Cortex of kidney (tissue), 1 donor: ENCODE data around the gene CNTNAP2.

ENCODE experiments used
- DNase-seq: peaks from one replicate; lab custom pipeline; 2025; lab: John Stamatoyannopoulos, UW

Gene CNTNAP2

DNA sequence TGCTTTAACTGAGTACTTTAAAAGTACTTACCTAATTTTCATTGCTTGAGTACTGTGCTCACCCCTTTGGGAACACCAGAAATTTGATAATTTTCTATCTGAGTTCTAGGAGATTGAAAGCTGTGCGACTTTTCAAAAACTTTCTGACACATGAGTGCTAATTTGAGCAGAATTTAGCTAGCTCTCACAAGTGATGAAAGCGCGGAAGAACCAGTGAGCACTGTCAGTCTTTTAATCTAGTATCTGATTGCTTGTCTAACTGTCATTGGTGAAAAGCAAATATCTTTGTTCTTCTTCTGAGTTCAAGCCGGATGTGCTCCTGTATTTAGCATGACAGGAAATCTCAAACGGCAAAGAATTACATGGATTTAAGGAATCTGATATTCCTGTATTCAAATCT is 899.4 kb downstream of the CNTNAP2 start:
- no peak for DNase-seq

DNA sequence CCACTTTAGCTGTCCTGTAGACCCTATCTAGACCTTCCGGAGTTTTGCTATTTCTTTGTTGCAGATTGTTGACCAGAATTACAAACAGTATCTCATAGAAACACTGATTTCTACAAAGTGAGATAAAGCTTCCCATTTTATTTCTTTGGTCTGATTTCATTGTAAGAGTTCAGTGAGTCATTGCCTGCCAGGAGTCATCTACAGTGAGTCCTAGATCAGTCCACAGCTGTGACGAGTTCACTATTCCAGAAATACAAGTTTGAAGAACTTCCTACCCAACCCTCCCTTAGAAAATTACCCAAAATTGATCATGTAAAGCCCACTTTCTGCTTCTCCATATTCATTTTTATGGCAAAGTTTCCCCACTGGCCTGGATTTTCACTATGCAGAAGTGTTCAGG is 905.5 kb downstream of the CNTNAP2 start:
- DNase-seq = no peak

DNA sequence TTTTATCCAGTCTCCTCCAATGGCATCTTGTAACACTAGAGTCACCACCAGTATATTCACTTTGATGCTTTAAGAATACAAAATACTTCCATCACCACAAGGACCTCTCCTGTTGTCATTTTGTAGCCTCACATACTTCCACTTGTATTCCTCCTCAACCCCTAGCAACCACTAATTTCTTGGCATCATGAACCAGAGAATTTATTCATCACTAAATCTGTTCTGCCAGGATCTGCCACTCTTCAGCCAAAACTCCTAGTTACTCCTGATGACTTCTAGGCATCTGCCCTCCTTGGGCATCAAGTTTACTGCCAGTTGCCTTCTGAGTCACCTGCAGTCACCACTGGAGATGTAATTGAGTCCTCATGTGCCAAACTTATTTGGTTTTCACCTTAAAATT is 906.8 kb downstream of the CNTNAP2 start:
- DNase-seq = no peak

DNA sequence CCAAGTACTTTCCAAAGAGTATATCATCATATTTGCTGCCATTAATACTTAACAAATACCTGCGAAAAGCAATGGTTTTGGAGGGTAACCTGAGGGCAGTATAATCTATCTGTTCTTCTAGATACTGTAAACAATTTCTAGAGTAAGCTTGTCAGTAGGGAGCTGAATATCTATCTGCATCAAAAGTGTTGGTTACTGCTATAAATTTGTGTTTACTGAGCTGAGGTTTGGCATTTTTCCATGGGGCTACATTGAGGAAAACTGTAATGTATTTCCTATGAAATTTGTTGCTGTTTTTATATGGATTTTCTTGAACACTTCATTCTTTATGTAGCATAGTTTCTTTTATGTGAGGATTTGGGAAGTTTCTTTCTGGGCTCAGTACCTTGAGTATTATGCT is 913.4 kb downstream of the CNTNAP2 start:
- no peak for DNase-seq

DNA sequence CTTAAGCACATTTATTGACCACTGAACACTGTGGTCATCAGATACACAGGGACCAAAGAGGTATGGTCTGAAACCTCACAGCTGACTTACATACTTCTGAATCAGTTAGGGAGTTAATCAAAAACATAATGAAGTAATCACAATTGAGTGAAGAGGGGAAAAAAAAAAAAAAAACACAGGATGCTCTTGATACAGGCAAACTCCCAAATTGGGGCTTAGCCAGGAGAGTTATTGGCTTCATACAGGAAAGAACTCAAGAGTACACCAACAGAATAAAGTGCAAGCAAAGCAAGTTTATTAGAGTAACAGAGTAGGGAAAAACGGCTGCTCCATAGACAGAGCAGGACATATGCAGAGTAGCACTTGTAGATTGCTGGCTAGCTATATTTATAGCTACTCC is 917.0 kb downstream of the CNTNAP2 start:
- no peak for DNase-seq

DNA sequence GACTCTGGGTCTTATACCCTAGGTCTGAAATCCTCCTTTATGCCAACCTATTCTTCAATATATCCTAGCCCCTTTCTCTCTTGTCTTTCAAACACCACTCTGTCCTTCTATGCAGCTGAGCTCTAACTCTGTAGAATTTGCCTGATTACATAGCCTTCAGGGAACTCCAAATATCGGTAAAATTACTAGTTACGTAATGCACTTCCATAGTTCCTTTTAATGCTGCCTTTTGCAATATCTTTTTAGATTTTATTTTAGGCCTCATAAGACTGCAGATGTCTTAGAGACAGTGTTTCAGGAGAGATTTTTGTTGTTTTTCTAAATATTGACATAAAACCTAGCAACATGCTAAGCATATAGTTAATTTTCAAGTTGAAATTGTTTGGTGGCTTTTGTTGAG is 924.8 kb downstream of the CNTNAP2 start:
- DNase-seq = no peak

DNA sequence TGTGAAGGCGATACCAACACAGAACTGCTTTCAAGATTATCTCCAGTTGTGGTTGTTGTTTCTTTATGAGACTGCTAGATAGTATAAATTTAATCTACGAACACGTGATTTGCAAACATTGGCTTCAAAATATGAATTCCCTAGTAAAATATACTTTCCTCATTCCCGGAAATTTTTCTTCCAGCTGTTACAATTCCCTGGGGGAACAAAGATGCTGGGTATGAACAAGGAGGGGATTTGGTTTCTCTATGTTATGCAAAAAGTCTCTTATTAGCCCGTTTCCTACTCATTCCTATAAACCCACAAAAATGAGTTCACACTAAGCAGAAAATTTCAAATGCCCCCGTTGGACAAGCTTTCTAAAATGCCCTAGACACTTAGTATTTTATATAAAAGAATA is 928.3 kb downstream of the CNTNAP2 start:
- DNase-seq = no peak

DNA sequence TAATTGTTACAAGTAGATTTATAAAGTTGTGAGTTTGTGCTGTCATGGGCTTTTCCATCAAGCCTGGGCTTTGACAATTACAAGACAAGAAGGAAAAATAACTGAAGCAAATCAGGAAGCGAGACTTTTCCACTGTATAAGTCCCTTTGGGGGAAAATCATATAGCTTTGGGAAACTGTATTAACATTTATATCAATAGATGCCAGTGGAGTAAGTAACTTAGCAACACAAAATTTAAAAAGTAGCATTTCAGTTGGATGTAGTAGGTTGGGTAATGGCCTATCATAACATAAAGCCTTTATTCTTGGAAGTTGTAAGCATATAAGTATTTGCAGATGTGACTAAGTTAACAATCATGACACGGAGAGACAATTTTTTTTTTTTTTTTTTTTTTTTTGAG is 931.1 kb downstream of the CNTNAP2 start:
- DNase-seq = no peak

DNA sequence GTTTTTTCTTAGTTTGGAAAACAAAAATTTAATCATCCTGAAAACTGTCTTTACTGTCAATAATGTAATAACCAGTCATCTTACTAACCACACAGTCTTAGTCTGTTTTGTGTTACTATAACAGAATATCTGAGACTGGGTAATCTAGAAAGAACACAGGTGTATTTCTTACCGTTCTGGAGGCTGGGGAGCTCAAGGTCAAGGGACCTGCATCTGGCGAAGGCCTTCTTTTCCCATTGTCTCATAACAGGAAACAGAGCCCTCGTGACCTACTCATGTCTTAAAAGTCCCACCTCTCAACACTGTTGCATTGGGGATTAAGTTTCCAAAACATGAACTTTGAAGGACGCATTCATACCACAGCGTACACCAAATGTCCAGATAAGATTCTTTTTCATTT is 932.3 kb downstream of the CNTNAP2 start:
- DNase-seq = no peak

DNA sequence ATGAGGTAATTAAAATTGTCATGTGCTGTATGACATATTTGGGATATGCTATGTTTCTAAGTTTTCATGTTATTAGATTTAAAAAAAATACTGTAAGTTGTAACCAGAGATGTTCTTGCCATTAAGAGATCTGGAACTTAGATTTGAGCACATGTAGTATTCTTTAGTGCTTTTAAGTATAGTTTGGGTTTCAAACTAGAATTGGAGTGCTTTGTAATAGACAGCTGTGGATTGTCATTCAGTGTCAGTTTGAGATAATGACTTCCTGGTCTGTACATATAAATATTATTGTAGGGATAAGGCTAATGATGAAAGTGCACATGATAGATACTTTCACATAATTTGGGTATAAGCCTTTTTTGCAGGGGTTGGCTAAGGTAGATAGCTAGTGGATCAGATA is 936.2 kb downstream of the CNTNAP2 start:
- no peak for DNase-seq

DNA sequence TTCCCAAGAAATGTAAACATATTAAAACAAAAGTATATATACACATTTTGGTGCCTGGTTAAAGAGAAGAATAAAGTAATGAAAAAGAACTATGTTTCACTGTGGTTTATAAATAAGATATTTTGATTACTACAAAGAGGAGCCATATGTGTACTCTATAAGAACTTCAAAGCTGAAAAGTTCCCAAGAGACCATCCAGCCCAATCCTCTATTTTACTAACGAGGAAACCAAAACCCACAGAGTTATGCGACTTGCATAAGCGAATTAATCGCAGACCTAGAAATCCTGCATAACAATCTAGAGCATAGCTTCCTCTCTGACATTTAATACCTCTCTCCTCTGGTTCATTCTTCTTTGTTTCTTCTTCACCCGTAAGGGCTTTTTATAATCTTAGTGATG is 937.1 kb downstream of the CNTNAP2 start:
- DNase-seq = no peak

DNA sequence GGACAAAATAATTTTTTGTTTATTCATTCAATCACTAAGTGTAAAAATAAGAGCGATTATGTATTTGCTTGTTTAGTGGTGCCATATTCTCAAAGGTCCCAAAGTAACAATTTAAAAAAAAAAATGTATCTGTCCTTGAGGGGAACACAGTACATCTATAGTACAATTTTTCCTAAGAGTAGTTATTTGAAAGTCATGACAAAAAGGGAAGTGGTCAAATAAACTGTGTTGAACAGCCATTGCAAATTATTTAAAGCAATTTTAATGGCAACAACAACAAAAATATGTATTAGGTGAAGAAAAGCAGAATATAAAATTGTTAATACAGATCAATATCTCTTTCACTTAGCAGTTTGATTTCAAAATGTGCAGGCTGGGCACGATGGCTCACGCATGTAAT is 943.5 kb downstream of the CNTNAP2 start:
- no peak for DNase-seq

DNA sequence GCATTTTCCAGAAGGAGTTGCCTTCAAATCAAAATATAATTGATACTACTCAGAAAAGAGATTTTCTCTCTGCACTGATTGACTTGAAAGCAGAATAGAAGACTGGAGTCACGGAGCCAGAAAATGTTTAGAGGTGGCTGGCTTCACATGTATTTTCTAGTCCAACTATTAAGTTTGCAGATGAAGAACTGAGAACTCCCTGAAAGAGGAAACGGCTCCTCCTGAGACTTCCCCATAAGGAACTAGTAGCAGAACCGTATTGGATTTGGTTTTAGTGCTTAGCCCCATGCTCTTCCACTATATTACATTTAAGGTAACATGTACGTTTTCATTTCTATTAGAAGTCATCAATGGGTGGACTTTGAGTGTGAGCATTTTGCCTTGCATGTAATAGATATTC is 946.3 kb downstream of the CNTNAP2 start:
- no peak for DNase-seq

DNA sequence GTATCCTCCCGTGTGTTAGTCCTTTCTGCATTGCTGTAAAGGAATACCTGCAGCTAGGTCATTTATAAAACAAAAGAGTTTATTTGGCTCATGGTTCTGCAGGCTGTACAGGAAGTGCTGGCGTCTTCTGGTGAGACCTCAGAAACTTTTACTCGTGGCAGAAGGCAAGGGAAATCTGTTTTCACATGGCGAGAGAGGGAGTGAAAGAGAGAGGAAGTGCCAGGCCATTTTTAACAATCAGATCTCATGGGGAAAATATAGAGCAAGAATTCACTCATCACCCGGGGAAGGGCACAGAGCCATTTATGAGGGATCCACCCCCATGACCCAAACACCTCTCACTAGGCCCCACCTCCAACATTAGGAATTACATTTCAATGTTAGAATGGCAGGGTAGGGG is 952.2 kb downstream of the CNTNAP2 start:
- DNase-seq = no peak

DNA sequence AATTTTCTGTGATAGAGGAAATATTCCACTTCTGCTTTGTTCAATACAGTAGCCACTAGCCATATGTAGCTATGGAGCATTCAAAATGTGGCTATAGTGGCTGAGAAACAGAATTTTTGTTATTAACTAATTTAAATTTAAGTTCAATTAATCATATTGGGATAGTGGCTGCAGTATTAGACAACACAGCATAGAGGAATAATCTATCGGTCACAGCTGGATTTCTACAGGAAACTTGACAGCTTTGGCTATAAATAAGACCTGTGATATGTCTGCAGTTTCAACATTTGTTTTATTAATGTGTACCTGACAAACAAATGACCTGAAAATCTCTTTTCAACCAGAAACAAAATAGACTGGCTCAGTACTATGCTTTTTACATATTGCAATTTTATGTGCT is 953.2 kb downstream of the CNTNAP2 start:
- no peak for DNase-seq

DNA sequence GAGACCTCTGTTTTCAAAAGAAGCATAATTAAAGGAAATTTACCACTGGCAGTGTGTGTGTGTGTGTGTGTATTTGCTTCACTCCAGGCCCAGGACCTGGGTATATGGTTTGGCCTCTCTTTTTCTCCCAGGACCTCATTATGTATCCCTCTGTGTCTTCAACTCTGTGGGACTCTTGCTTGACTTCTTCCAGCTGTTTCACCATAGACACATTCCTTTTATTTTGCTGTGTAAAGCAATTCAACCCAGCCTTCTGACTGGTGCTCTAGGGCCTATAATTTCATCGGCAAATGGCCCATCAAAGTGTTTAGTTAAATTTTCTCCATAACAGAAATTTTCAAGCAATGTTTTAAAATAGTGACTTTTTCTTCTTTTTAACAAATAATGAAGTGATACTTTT is 954.3 kb downstream of the CNTNAP2 start:
- no peak for DNase-seq

DNA sequence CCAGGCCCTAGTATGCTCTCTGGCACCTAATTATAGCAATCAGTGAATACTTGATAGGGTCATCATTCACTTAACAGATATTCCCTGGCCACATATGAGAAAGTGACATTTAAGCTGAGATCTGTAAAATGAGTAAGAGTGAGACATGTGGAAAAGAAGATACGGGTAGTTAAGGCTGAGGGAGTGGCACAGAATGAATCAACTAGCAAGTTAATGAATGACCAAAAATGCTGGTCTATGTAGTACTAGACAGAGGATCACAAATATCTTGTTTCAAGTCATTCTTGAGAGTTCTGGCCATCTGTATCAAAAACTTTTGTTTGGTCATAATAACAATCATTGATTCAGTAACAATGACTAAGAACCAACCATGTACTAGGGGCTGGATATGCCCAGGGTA is 954.9 kb downstream of the CNTNAP2 start:
- no peak for DNase-seq

DNA sequence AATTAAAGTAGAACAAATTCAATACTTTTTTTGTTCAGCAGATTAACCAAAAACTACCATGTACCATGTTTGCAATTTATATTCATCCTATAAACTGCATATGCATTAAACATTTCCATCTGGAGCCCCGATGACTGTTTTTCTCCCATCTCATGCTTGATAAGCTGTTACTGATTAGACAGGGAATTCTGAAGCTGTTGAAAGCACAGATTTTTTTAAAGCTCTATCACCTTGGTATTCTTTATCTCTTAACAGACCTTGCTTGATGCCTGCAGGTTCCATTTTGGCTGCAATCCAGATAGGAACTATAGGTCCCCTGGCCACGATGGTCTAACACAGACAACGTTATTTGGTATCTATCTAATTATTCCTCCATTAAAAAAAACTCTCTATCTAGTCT is 961.7 kb downstream of the CNTNAP2 start:
- DNase-seq = no peak

DNA sequence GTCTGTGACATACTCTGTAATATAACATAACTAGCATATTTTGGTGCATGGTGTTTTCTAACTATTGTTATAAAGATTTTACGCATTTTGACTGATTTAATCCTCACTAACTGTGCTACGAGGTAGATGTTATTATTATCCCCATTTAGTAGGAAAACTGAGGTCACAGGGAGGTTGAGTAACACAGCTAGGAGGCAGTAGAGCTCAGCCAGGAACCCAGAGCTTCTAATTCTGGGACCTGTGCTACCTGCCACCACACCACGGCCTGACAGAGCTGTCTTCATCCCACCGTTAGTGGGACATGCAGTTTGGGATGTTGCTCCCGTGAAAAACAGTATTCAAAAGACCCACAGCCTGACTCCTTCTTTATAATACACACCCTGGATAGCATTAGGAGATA is 962.5 kb downstream of the CNTNAP2 start:
- DNase-seq = no peak

DNA sequence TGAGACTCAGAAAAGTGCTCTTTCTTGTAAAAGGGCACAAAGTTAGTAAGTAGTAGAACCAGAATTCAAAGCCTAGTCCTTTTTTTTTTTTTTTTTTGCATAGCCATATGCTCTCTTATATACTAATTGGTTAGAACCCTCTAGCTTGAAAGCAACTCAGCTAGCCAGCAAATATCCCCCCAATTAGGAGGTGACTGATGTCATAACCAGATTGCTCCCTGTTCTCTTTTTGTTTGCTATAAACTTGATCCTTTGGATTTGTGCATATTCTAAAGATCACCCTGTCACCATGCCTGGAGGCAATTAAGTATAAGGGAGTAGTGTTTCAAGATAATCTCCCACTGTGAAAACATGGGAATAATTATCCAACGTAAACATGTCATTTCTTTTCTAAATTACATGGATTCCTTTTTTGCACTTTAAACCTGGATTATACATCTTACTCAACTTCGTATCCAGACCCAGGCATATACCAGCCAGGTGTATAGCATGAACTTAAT is 963.4 kb downstream of the CNTNAP2 start:
- no peak for DNase-seq

DNA sequence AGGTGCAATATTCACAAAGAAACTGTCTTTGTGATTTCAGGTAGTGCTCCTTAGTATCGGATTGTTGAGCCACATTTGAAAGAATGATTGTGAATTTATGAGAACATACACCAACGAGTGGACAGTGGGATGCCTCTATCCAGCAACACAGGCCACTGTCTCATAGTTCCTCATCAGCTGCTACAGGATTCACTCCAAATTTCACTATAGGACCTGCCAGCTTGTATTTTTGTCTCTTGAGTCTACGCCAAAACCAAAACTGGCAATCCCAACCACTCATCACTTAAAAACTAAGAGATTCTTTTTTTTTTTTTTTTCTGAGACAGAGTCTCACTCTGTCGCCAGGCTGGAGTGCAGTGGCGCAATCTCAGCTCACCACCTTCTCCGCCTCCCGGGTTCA is 964.5 kb downstream of the CNTNAP2 start:
- DNase-seq = no peak

DNA sequence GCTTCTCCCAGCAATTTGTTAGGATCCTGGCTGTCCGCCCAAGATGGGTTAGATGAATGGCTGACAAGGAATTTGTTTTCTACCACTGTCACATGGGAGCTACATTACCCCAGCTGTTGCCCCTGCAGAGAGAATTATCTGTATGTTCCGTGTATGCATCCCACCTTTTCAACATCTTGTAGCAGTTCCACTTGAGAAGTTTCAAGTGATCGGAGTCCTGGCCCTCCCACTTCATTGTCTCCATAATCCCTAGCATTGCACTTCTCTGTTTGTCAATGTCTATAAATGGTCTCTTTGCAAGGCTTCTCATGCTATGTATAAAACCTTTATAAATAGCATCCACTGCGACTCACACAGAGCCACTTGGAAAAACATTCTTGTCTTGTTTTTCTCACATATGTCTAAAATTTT is 972.5 kb downstream of the CNTNAP2 start:
- no peak for DNase-seq

DNA sequence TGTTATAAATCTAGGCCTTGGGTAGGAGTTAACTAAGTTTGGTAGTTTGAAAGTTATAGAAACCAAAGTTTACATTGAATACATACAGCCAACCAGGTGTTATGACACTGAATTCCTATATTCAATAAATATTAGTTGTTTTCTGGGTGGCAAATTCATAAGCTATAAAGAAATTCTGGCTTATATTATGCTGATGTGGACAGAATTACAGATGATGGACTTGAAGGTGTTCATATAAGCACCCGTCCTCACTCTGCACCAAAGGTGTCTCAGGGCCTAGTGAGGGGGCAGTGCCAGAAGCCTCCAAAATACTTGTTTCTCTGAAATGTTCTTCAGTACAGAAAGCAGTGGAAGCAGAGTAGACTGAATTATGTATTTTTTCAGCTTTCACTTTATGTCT is 973.0 kb downstream of the CNTNAP2 start:
- no peak for DNase-seq

DNA sequence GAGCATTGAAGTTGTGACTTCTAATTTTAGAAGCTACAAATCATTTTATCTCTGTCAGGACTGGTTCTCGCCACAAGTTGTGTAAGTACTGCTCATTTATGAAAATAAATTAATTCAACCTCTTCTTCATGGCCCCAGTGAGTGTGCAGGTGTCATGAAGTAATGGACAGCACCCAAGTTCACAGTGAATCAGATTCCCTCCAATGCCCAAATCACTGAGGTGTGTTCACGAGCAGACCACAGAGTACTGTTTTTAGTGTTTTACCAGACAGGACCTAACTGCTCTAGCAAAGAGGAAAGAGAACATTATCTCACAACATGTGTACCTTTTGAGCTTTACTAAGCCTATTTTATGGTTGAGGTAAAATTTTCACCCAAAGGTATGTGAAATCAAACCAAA is 980.0 kb downstream of the CNTNAP2 start:
- no peak for DNase-seq

DNA sequence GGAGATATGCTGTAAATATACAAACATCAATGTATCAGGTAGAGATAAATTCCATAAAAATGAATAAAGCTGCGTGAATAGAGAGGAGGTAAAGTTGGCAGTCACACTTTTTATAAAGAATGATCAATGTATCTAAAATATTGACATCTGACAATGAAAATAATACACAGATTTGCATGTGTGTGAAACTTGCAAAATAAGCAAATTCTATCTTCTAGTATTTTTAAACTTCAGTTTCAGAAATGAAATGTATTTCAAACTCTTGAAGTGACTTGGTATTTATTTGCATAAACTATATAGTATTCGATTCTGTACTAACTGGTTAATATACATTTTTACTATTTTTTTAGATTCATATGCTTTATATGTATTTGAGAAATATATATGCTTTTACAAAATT is 986.6 kb downstream of the CNTNAP2 start:
- DNase-seq = no peak
